Endothelial cell of umbilical vein (primary cell): ENCODE data around the gene GSTM3.

Experiments used
- EZH2 ChIP-seq: IDR thresholded peaks from 2 replicates; pipeline ENCODE4 v1.6.1; 2012; ENCODE audit warnings: borderline replicate concordance, low read depth, mild to moderate bottlenecking, moderate library complexity, low read length, inconsistent platforms; ENCODE audit not compliant: severe bottlenecking
- FOS ChIP-seq: IDR thresholded peaks from 2 replicates; pipeline ENCODE4 v1.6.1; 2011; ENCODE audit warnings: mild to moderate bottlenecking, low read length, moderate library complexity, borderline replicate concordance; ENCODE audit not compliant: insufficient read depth
- JUN ChIP-seq: IDR thresholded peaks from 2 replicates; pipeline ENCODE4 v1.6.1; 2011; ENCODE audit warnings: borderline replicate concordance, low read depth; ENCODE audit not compliant: insufficient read length, insufficient read depth
- MYC ChIP-seq: IDR thresholded peaks from one replicate; pipeline ENCODE4 v1.6.1; 2011; ENCODE audit warnings: mild to moderate bottlenecking, low read depth, low read length
- POLR2A ChIP-seq: IDR thresholded peaks from 2 replicates; pipeline ENCODE4 v1.6.1; 2012; ENCODE audit warnings: low read depth, mild to moderate bottlenecking, control low read depth, low read length
- POLR2AphosphoS5 ChIP-seq: IDR thresholded peaks from 2 replicates; pipeline ENCODE4 v1.6.1; 2012; ENCODE audit warnings: low read depth, mild to moderate bottlenecking, control low read depth, low read length, moderate library complexity; ENCODE audit not compliant: insufficient read depth
- TF ChIP-seq, protein P1 (sequence below), 2 donors: IDR thresholded peaks; 1 replicate in 1 of 2; 2 replicates in 1 of 2; pipeline ENCODE4 v1.5.1; 2011; ENCODE audit warnings: low read length in 2 of 2, mild to moderate bottlenecking in 2 of 2, moderate library complexity in 2 of 2, control low read depth in 1 of 2, inconsistent platforms in 1 of 2, low read depth in 1 of 2; ENCODE audit not compliant: insufficient read depth in 1 of 2; ENCODE audit errors: extremely low read depth in 1 of 2
- TF ChIP-seq, protein P2 (sequence below): IDR thresholded peaks from 2 replicates; pipeline ENCODE4 v1.6.1; 2011; ENCODE audit not compliant: insufficient read depth, insufficient read length

- TF ChIP-seq POLR2AphosphoS5 (no peak), EZH2 (no peak), POLR2A (no peak), FOS (no peak), JUN (no peak), MYC (no peak)
- TF ChIP-seq, protein P1, sequence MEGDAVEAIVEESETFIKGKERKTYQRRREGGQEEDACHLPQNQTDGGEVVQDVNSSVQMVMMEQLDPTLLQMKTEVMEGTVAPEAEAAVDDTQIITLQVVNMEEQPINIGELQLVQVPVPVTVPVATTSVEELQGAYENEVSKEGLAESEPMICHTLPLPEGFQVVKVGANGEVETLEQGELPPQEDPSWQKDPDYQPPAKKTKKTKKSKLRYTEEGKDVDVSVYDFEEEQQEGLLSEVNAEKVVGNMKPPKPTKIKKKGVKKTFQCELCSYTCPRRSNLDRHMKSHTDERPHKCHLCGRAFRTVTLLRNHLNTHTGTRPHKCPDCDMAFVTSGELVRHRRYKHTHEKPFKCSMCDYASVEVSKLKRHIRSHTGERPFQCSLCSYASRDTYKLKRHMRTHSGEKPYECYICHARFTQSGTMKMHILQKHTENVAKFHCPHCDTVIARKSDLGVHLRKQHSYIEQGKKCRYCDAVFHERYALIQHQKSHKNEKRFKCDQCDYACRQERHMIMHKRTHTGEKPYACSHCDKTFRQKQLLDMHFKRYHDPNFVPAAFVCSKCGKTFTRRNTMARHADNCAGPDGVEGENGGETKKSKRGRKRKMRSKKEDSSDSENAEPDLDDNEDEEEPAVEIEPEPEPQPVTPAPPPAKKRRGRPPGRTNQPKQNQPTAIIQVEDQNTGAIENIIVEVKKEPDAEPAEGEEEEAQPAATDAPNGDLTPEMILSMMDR (IDR thresholded peaks at IDR 0.05; ENCODE audit: extremely low read depth in 1 of 2, insufficient read depth in 1 of 2, low read depth in 1 of 2, low read length in 2 of 2), result no peak
- TF ChIP-seq, protein P2, sequence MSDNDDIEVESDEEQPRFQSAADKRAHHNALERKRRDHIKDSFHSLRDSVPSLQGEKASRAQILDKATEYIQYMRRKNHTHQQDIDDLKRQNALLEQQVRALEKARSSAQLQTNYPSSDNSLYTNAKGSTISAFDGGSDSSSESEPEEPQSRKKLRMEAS, result no peak
Measured at GRCh38 chr1:109717729-109718128, 23.1 kb downstream of the GSTM3 start.
